HG03521 (cell line): ENCODE measurements around the gene MVB12B.

ENCODE experiments used
- ATAC-seq: cut with Tn5 transposase; IDR thresholded peaks from one replicate; pipeline ENCODE4 v1.9.1; 2021; ENCODE audit warnings: mild to moderate bottlenecking, moderate library complexity; ENCODE audit not compliant: unreplicated experiment

MVB12B gene

DNA sequence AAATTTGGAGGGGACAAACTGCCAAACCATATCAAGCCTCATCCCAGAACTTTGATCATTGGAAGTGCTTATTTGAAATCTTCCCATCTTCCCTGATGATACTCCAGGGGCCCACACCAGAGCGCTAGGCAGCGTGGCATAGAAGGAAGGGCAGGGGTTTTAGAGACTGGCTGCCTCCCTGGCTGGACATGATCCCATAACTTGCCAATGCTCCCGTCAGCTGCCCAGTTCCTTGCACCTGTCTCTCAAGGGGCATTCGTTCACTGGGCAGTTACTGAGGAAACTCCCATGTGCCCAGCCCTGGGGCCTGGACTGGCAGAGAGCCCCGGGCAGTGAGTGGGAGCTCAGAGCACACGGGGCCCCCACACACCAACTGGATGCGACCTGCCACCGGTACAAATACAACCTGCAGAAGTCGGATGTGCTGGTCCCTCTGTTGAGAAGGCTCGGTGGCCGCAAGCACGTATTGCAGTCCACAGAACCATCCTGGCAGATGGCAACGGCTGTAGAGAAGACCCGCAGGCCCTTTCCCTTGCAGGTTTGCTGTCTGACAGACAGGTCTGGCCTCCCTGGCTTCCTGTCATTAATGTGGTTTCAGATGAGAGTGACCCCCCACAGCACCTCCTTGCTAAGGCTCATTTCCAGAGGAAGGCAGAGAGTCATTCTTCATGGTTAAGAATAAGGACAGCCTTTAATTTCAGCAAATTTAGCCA lies 122.4 kb downstream of the MVB12B start:
- no peak for ATAC-seq

- no peak for ATAC-seq
Measured at GRCh38 chr9:126449725-126450667, 123.4 kb downstream of the MVB12B start.

DNA sequence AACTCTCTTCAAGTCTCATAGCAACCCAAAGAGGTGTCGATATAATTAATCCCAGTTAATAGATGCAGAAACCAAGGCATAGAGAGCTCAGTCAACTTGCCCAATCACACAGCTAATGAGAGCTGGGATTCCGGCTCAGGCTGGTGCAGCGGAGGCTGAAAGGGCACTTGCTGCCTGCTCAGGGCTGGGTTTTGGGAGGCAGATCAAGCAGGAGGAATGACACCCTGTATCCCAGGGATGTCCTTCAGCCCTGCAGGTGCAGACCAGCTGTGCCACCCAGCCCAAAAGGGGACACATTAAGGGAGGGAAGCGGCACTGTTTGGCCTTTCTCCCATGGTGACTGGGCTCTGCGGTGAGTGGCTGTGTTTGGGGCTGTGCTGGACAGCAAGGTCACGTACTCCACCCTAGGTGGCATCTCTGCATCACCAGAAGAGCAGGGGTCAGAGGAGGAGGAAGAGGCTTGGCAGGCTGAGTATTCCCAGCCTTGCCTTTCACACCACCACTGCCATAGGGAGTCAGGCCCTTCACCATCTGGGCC lies 124.1 kb downstream of the MVB12B start:
- ATAC-seq, result no peak

DNA sequence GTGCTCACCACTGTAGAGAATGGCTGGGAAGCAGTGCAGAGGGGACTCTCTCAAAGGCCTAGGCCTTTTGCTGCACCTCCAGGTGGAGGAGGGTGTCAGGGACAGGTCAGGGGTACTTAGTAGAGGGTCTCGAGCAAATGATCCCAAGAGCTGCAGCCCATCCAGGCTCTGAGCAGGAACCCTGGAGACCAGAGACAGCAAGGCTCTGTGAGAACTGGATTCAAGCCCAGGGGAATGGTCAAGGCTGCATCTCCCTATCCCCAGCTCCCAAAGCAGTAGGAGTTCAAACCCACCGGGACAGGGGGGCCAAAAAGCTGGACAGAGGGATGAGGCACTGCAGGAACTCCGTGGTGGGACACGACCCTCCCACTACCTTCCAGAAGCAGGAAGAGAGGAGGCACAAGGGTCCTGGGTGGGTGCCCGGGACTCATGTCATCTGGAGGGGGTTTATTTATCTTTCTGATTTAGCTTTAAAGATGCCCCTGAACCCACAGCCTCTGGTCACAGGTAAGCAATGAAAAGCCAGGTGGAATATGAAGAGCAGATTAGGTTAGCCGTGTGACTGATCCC lies 124.8 kb downstream of the MVB12B start:
- no peak for ATAC-seq

DNA sequence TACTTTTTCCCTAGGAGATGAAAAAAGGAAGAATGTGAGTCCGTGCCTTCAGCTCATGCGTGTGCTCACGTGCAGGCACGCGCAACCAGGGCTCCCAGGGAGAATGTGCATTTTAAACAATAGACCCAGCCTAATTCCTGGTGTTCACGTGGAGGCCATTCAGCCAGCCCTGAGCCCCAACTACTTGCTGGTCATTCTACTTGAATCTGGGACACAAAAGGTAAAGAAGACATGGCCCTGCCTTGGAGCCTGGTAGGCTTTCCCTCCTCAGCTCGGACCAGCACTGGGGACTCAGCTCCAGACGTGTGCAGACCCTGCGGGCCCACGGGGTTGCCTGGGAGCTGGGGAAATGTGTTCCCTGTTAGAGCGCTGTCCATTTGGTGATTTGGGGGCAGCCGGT lies 125.5 kb downstream of the MVB12B start:
- ATAC-seq, result no peak

DNA sequence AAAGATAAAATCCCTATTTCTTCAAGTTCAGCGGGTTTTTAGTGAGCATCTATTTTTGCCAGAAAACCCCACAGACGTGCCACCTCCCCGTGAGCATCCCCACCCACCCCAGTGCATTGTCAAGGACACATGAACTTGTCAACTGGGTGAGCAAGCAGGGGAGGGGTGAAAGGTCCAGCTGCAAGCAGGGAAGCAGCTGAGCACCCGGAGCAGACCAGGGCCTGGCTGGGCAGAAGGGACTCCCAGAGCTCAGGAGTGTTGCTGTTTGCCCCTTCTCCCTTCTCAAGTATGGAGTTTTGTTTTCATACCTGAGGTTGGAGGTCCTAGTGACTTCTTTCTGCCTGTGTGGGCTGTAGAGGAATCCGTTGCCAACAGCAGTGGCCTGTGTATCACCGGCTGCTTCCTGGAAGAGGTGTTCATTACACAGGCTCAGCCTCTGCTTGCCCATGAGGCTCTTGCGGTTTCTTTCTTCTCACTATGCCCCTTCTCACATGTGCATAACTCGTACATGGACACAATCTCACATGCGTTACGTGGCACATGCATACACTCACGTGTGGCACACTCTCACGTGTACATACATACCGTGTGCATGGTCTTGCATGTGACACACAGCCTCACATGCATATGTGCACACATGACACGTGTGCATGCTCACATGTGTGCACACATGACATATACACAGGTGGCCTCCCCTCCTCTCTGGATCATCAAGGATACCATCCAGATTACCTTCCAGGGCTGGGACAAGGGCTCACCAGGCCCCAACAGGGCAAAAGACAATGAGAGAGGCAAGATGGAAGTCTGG lies 126.7 kb downstream of the MVB12B start:
- ATAC-seq, result no peak

GRCh38 chr9:126454215-126454614 lies 127.6 kb downstream of the MVB12B start:
- ATAC-seq, result no peak

- ATAC-seq, result no peak
Measured at GRCh38 chr9:126454795-126455194, 128.2 kb downstream of the MVB12B start.

DNA sequence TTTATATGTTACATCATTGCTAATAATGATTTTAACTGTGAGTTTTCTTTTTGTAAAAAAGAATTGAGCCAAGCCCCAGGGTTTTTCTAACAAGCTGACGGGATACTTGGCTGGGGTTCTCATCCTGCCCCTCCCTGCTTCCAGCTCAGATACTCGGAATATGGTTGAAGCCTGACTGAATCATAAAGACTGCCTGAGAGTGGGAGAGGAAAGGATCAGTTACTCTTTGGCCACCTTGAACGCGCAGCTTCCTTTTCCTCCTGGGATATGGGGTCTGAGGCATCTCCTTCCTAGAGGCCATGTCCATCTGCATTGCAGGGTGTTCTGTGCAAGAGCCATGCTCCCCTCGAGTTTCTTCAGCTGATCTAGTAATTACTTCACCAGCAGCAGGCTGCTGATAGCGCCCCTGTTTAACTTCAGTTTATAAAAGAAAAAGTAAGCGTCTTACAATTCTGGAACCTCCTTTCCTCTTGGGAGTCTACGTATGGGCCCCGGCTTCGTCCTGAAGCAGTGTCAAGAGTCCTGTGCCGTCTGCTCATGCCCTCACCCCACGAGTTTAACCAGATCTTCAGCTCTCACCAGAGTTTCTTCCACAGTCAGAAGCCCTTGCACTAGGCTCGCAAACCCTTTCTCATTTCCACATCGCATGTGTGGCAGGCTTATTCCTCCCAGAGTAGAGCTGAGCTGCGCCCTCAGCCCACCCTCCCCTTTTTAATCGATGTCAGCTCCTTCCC lies 130.0 kb downstream of the MVB12B start:
- no peak for ATAC-seq

DNA sequence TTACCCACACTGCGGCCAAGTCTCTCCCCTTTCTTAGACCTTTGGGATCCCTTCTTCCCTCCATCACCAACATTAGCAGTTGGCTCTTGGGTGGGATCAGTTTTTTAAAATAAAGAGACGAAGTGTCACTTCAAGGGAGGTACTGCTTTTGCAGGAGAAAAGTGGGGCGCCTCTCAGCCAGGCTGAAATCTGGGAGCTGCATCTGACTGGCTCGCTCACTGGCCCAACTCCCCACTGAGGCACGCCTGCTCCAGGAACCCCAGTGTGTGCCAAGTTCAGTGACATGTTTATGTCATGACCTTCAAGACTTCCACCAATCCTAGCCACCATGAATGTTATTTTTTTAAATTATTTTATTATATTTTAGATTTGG lies 130.5 kb downstream of the MVB12B start:
- no peak for ATAC-seq

GRCh38 chr9:126457890-126458289 lies 131.3 kb downstream of the MVB12B start:
- no peak for ATAC-seq

- ATAC-seq, result no peak
Measured at GRCh38 chr9:126459126-126459525, 132.5 kb downstream of the MVB12B start.

DNA sequence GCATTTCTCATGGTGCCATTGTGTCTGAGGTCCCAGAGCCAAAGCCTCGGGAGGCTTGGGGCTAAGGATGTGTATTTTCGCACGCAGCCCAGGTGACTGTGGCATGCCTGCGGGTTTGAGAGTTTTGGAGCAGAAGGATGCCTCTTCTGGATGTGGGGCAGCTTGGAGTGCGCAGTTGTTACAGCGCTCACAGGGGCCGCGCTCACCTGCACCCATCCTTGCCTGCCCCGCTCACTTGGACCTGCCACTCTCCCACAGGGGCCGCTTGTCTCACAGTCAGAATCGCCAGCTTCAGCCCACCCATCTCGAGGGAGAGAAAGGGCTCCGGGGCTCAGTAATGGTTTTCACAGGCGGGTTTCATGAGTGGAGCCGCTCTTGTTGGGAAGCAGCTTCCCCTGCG lies 132.9 kb downstream of the MVB12B start:
- ATAC-seq, result no peak

- no peak for ATAC-seq
Measured at GRCh38 chr9:126459965-126460843, 133.6 kb downstream of the MVB12B start.

GRCh38 chr9:126461029-126461428 lies 134.4 kb downstream of the MVB12B start:
- no peak for ATAC-seq

DNA sequence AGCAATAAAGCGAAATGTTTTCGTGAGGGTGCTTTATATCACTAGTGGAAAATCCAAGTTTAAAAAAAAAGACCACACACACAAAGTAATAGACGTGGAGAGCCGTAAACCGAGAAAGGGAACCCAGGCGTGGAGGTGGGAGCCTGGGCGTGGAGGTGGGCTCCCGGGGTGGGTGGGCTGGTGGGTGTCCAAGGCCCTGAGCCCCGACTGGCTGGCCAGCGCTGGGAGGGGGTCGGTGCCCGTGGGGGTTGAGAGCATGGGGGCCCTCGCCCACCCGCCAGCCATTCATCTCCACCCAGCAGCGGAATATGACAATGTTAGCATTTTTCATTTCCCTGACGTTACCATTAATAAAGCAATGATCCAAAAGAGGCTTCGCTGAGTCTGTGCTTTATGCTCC lies 135.0 kb downstream of the MVB12B start:
- ATAC-seq, result no peak

GRCh38 chr9:126462617-126463016 lies 136.0 kb downstream of the MVB12B start:
- ATAC-seq, result no peak

GRCh38 chr9:126463426-126463825 lies 136.8 kb downstream of the MVB12B start:
- no peak for ATAC-seq
